ENCODE data around the gene SH3PXD2A.

GRCh38 chr10:103545771-103546281, 309.6 kb downstream of the SH3PXD2A start:
- TF ChIP-seq TAF1 (IDR thresholded peaks at IDR 0.05; ENCODE audit: low read depth, low read length) (no peak), POLR2A (IDR thresholded peaks at IDR 0.05; ENCODE audit: low read depth, low read length) (no peak), POLR2AphosphoS5 (IDR thresholded peaks at IDR 0.05; ENCODE audit: low read depth, low read length) (no peak), POU2F2 (IDR thresholded peaks at IDR 0.05; ENCODE audit: low read depth, low read length) (no peak), SPI1 (IDR thresholded peaks at IDR 0.05; ENCODE audit: low read depth, low read length) (no peak)

Data from GM12891 (cell line).